ACC112 (cell line): ENCODE data around the gene MAP2K5.

Experiments used
- H2AFZ ChIP-seq: fragments of 200-600 bp; sonication (generic); one replicate; pipeline ENCODE4 v1.6.0; 2017; ENCODE audit warnings: antibody characterized with exemption, low read length; ENCODE audit not compliant: unreplicated experiment
- H3K27ac ChIP-seq: fragments of 200-600 bp; sonication (generic); 2 replicates; pipeline ENCODE4 v1.5.1; 2014; ENCODE audit warnings: low read depth, mild to moderate bottlenecking, antibody characterized with exemption, low read length, moderate library complexity
- H3K27me3 ChIP-seq: fragments of 200-600 bp; sonication (generic); 2 replicates; pipeline ENCODE4 v1.6.1; 2014; ENCODE audit warnings: mild to moderate bottlenecking, antibody characterized with exemption, low read length, moderate library complexity, mixed read lengths; ENCODE audit not compliant: insufficient read depth
- H3K36me3 ChIP-seq: fragments of 200-600 bp; sonication (generic); 2 replicates; pipeline ENCODE4 v1.6.1; 2016; ENCODE audit warnings: mild to moderate bottlenecking, antibody characterized with exemption, low read length, moderate library complexity, mixed read lengths; ENCODE audit not compliant: insufficient read depth
- H3K4me1 ChIP-seq: fragments of 200-600 bp; sonication (generic); one replicate; pipeline ENCODE4 v1.6.1; 2016; ENCODE audit warnings: low read length, mixed read lengths; ENCODE audit not compliant: insufficient read depth, unreplicated experiment, control insufficient read depth
- H3K4me3 ChIP-seq: fragments of 200-600 bp; sonication (generic); 2 replicates; pipeline ENCODE4 v1.5.1; 2014; ENCODE audit warnings: mild to moderate bottlenecking, low read depth, low read length
- H3K79me2 ChIP-seq: fragments of 200-600 bp; sonication (generic); one replicate; pipeline ENCODE4 v1.6.0; 2016; ENCODE audit warnings: low read length; ENCODE audit not compliant: control insufficient read depth, unreplicated experiment, insufficient read depth

MAP2K5 gene

GRCh38 chr15:67805008-67805665 is 262.6 kb downstream of the MAP2K5 start:
- Histone ChIP-seq H3K4me1 (no peaks in the 10 kb centered on the region), H3K4me3 (no peak overlapping the region)

GRCh38 chr15:67805666-67806516 is 263.4 kb downstream of the MAP2K5 start:
- Histone ChIP-seq H3K4me3 (no peak overlapping the region), H3K27me3 (no peaks in the 10 kb centered on the region), H3K27ac (no peak overlapping the region), H3K4me1 (no peaks in the 10 kb centered on the region), H3K36me3 (no peaks in the 10 kb centered on the region), H3K79me2 (no peaks in the 10 kb centered on the region), H2AFZ (no peak overlapping the region)

More at GRCh38 chr15:67805008-67805665, 262.6 kb downstream of the MAP2K5 start:
- no peaks in the 10 kb centered on the region for H3K27me3 ChIP-seq
- H3K79me2 ChIP-seq = no peaks in the 10 kb centered on the region
- H3K36me3 ChIP-seq = no peaks in the 10 kb centered on the region
- H2AFZ ChIP-seq = no peak overlapping the region
- no peak overlapping the region for H3K27ac ChIP-seq

GRCh38 chr15:67806536-67806935 is 264.0 kb downstream of the MAP2K5 start:
- Histone ChIP-seq H3K27me3 (no peaks in the 10 kb centered on the region), H2AFZ (no peak overlapping the region), H3K36me3 (no peaks in the 10 kb centered on the region), H3K27ac (no peak overlapping the region), H3K79me2 (no peaks in the 10 kb centered on the region), H3K4me3 (no peak overlapping the region), H3K4me1 (no peaks in the 10 kb centered on the region)

GRCh38 chr15:67807141-67807540 is 264.6 kb downstream of the MAP2K5 start:
- no peaks in the 10 kb centered on the region for H3K4me1 ChIP-seq

GRCh38 chr15:67807836-67808235 is 265.3 kb downstream of the MAP2K5 start:
- Histone ChIP-seq H3K27me3 (no peaks in the 10 kb centered on the region), H3K79me2 (no peaks in the 10 kb centered on the region), H3K27ac (no peak overlapping the region), H3K4me1 (no peaks in the 10 kb centered on the region), H3K4me3 (no peak overlapping the region), H2AFZ (no peak overlapping the region), H3K36me3 (no peaks in the 10 kb centered on the region)

More at GRCh38 chr15:67807141-67807540, 264.6 kb downstream of the MAP2K5 start:
- no peaks in the 10 kb centered on the region for H3K79me2 ChIP-seq
- no peaks in the 10 kb centered on the region for H3K27me3 ChIP-seq
- no peaks in the 10 kb centered on the region for H3K36me3 ChIP-seq
- no peak overlapping the region for H3K27ac ChIP-seq
- H2AFZ ChIP-seq = no peak overlapping the region
- H3K4me3 ChIP-seq = no peak overlapping the region

GRCh38 chr15:67808821-67809220 is 266.3 kb downstream of the MAP2K5 start:
- no peaks in the 10 kb centered on the region for H3K4me1 ChIP-seq
- no peak overlapping the region for H2AFZ ChIP-seq
- H3K27me3 ChIP-seq = no peaks in the 10 kb centered on the region
- H3K27ac ChIP-seq = no peak overlapping the region
- H3K79me2 ChIP-seq = no peaks in the 10 kb centered on the region
- H3K36me3 ChIP-seq = no peaks in the 10 kb centered on the region
- no peak overlapping the region for H3K4me3 ChIP-seq

- H3K27me3 ChIP-seq = no peaks in the 10 kb centered on the region
- H3K27ac ChIP-seq = no peak overlapping the region
- H2AFZ ChIP-seq = no peak overlapping the region
- H3K36me3 ChIP-seq = no peaks in the 10 kb centered on the region
- H3K79me2 ChIP-seq = no peaks in the 10 kb centered on the region
- no peak overlapping the region for H3K4me3 ChIP-seq
- H3K4me1 ChIP-seq = no peaks in the 10 kb centered on the region
Measured at GRCh38 chr15:67809441-67809840, 266.9 kb downstream of the MAP2K5 start.

- Histone ChIP-seq H3K27ac (no peak overlapping the region), H2AFZ (no peak overlapping the region), H3K4me3 (no peak overlapping the region), H3K79me2 (no peaks in the 10 kb centered on the region), H3K4me1 (no peaks in the 10 kb centered on the region), H3K27me3 (no peaks in the 10 kb centered on the region), H3K36me3 (no peaks in the 10 kb centered on the region)
Measured at GRCh38 chr15:67809866-67810265, 267.4 kb downstream of the MAP2K5 start.

GRCh38 chr15:67812241-67812644 is 269.7 kb downstream of the MAP2K5 start:
- H3K79me2 ChIP-seq = no peaks in the 10 kb centered on the region
- H2AFZ ChIP-seq = no peak overlapping the region
- peaks cover 13% of the 10 kb centered on the region for H3K27me3 ChIP-seq
- H3K4me1 ChIP-seq = no peaks in the 10 kb centered on the region
- no peaks in the 10 kb centered on the region for H3K36me3 ChIP-seq
- H3K27ac ChIP-seq = no peak overlapping the region
- H3K4me3 ChIP-seq = no peak overlapping the region

- Histone ChIP-seq H2AFZ (no peak overlapping the region), H3K36me3 (no peaks in the 10 kb centered on the region), H3K4me1 (no peaks in the 10 kb centered on the region), H3K27ac (no peak overlapping the region), H3K79me2 (no peaks in the 10 kb centered on the region), H3K4me3 (no peak overlapping the region), H3K27me3 (peaks cover 19% of the 10 kb centered on the region)
Measured at GRCh38 chr15:67813104-67813634, 270.7 kb downstream of the MAP2K5 start.
